GM13977 (cell line): Measurements from ENCODE around the gene IL12RB1.

Source experiments
- DNase-seq: peaks from one replicate; pipeline ENCODE4 v3.0.0; 2012; ENCODE audit warnings: low spot score
- in situ Hi-C: fragments of 300-500 bp; cut with MboI; formaldehyde crosslinking; loops from one replicate; pipeline ENCODE4 v1.12.0; 2022; ENCODE audit warnings: low sequenced_read_pairs, low pct_unique_long_range_greater_than_20kb, mixed read lengths, inconsistent platforms; ENCODE audit not compliant: unreplicated experiment
- TF ChIP-seq, protein P1 (sequence below): IDR thresholded peaks from 2 replicates; pipeline ENCODE4 v1.5.1; 2012; ENCODE audit warnings: mild to moderate bottlenecking, control low read depth; ENCODE audit not compliant: insufficient read depth; ENCODE audit errors: extremely low read depth, missing control alignments

IL12RB1 gene

GRCh38 chr19:18074192-18074591 lies 12.5 kb downstream of the IL12RB1 start:
- TF ChIP-seq, protein P1, sequence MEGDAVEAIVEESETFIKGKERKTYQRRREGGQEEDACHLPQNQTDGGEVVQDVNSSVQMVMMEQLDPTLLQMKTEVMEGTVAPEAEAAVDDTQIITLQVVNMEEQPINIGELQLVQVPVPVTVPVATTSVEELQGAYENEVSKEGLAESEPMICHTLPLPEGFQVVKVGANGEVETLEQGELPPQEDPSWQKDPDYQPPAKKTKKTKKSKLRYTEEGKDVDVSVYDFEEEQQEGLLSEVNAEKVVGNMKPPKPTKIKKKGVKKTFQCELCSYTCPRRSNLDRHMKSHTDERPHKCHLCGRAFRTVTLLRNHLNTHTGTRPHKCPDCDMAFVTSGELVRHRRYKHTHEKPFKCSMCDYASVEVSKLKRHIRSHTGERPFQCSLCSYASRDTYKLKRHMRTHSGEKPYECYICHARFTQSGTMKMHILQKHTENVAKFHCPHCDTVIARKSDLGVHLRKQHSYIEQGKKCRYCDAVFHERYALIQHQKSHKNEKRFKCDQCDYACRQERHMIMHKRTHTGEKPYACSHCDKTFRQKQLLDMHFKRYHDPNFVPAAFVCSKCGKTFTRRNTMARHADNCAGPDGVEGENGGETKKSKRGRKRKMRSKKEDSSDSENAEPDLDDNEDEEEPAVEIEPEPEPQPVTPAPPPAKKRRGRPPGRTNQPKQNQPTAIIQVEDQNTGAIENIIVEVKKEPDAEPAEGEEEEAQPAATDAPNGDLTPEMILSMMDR: no peak
- in situ Hi-C loops: loop anchor here (25.0 kb wide), 1 partner anchor 137 kb away; the partner anchor contains the start of gene CCDC124
- DNase-seq: no peak

GRCh38 chr19:18073197-18073596 lies 13.5 kb downstream of the IL12RB1 start:
- no peak for DNase-seq
- in situ Hi-C loops: loop anchor here (25.0 kb wide), 1 partner anchor 136 kb away; the partner anchor contains the start of gene CCDC124
- TF ChIP-seq, protein P1: no peak

- in situ Hi-C loops: loop anchor here (25.0 kb wide), 1 partner anchor 135 kb away; the partner anchor contains the start of gene CCDC124
- TF ChIP-seq, protein P1: no peak
- DNase-seq: no peak
Measured at GRCh38 chr19:18072335-18072734, 14.4 kb downstream of the IL12RB1 start.

- TF ChIP-seq, protein P1: no peak
- in situ Hi-C loops: loop anchor here (25.0 kb wide), 1 partner anchor 133 kb away; the partner anchor contains the start of gene CCDC124
- DNase-seq: no peak
Measured at GRCh38 chr19:18070181-18070580, 16.6 kb downstream of the IL12RB1 start.

DNA sequence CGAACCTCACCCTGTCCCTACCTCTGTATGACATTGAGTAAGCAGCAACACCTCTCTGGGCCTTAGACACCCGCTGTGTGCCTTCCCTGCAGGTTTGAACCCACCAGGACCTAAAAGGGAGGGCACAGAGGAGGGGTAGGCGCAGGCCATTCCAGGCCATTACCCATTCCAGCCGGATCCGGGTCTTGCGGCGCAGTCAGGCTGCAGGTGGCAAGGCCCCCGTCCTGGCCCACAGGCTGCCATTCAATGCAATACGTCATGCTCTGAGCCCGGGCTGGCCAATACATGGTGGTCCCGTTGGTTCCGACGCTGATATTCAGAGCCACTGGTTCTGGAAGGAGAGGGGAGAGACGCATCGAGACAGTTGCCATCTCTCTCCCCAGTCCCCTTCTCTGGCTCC lies 17.4 kb downstream of the IL12RB1 start:
- TF ChIP-seq, protein P1: no peak
- in situ Hi-C loops: loop anchor here (25.0 kb wide), 1 partner anchor 132 kb away; the partner anchor contains the start of gene CCDC124
- DNase-seq: no peak

DNA sequence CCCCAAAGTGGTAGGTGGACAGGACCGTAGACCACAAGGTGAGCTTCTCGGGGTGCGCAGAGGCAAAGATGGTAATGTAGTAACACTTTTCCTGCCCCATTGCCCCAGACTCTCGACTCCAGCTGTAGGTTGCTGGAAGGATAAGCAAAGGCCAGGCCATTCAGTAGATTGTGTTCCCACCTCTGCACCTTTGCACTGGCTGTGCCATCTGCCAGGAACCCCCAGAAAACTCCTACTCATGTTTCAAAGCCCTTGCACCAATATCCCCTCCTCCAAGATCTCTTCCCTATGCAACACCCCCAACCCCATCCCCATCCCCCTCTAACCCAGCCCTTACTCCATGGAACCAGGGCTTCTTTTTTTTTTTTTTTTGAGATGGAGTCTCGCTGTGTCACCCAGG lies 18.3 kb downstream of the IL12RB1 start:
- DNase-seq: no peak
- TF ChIP-seq, protein P1: no peak
- in situ Hi-C loops: loop anchor here (25.0 kb wide), 1 partner anchor 131 kb away; the partner anchor contains the start of gene CCDC124
